Immature natural killer cell (primary cell): Measurements from ENCODE around the gene TRRAP. TPM values are rescaled to one million over a fixed set of nuclear protein-coding genes. Genes with fewer than 3 reads are reported as not detected.

Experiments
- DNase-seq, 3 donors: peaks; one replicate each; pipeline ENCODE4 v3.0.0; 2022; ENCODE audit warnings: mixed read lengths in 1 of 3
- H3K27ac Mint-ChIP-seq, 6 donors: one replicate each; pipeline ENCODE4 v1.8.0; 2020; ENCODE audit warnings: mixed read lengths in 6 of 6, mild to moderate bottlenecking in 5 of 6, inconsistent platforms in 4 of 6, moderate library complexity in 3 of 6
- H3K27me3 Mint-ChIP-seq, 3 donors: one replicate each; pipeline ENCODE4 v1.8.0; 2020 to 2021; ENCODE audit warnings: low read depth in 3 of 3, mild to moderate bottlenecking in 3 of 3, mixed read lengths in 3 of 3, moderate library complexity in 3 of 3, inconsistent platforms in 1 of 3
- H3K36me3 Mint-ChIP-seq, 3 donors: one replicate each; pipeline ENCODE4 v1.8.0; 2020; ENCODE audit warnings: mixed read lengths in 3 of 3, inconsistent platforms in 2 of 3, mild to moderate bottlenecking in 2 of 3
- H3K4me1 Mint-ChIP-seq, 2 donors: one replicate each; pipeline ENCODE4 v1.8.0; 2020; ENCODE audit warnings: inconsistent platforms in 2 of 2, mild to moderate bottlenecking in 2 of 2, mixed read lengths in 2 of 2, moderate library complexity in 1 of 2
- H3K4me3 Mint-ChIP-seq, 5 donors: one replicate each; pipeline ENCODE4 v1.8.0; 2020; ENCODE audit warnings: mild to moderate bottlenecking in 5 of 5, mixed read lengths in 5 of 5, inconsistent platforms in 3 of 5, moderate library complexity in 3 of 5
- H3K9me3 Mint-ChIP-seq, 6 donors: one replicate each; pipeline ENCODE4 v1.8.0; 2020; ENCODE audit warnings: mild to moderate bottlenecking in 6 of 6, mixed read lengths in 6 of 6, inconsistent platforms in 4 of 6, moderate library complexity in 3 of 6
- polyA plus RNA-seq, 3 donors: library from polyadenylated mRNA; unstranded; fragments of 300-500 nt; fragmentation: Illumina TruSeq; gene quantifications; one replicate each; pipeline ENCODE4 v1.2.3, GENCODE V29; 2021

TRRAP gene
- polyA plus RNA-seq, 3 donors from 2014 or later: 1.6 to 6.0 (median 1.8) TPM

DNA sequence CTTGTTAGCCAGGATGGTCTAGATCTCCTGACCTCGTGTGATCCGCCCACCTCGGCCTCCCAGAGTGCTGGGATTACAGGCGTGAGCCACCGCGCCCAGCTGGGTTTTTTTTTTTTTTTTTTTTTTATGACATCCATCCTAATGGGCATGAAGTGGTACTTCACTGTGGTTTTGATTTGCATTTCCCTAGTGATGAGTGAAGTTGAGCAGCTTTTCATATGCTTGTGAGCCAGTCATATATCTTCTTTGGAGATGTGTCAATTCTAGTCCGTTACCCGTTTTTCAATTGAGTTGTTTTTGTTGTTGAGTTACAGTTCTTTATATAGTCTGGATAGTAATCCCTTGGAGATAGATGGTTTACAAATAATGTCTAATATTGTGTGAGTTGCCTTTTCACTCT, 137.9 kb downstream of the TRRAP start:
- H3K4me1 Mint-ChIP-seq: peaks cover 0 to 9% of the 10 kb centered on the region in 2 donors
- H3K36me3 Mint-ChIP-seq: peaks cover 37 to 57% (median 52%) of the 10 kb centered on the region in 3 donors
- peaks cover 0 to 5% (median 3%) of the 10 kb centered on the region in 3 donors for H3K27me3 Mint-ChIP-seq
- H3K4me3 Mint-ChIP-seq: no peak overlapping the region
- H3K9me3 Mint-ChIP-seq: no peaks in the 10 kb centered on the region
- H3K27ac Mint-ChIP-seq: peak overlapping the region in 1 of 6 donors; percentile 3
- DNase-seq: no peak

- Mint-ChIP-seq H3K36me3 (peaks cover 33 to 37% (median 33%) of the 10 kb centered on the region in 3 donors), H3K27ac (no peak overlapping the region), H3K4me3 (no peak overlapping the region), H3K9me3 (no peaks in the 10 kb centered on the region), H3K27me3 (peaks cover 0 to 3% (median 3%) of the 10 kb centered on the region in 3 donors), H3K4me1 (peaks cover 1 to 15% of the 10 kb centered on the region in 2 donors)
- DNase-seq: no peak
Observed at GRCh38 chr7:99019523-99020412, 141.4 kb downstream of the TRRAP start.

- Mint-ChIP-seq H3K27ac (peak overlapping the region in 1 of 6 donors; percentile 5), H3K4me3 (no peak overlapping the region), H3K4me1 (peaks cover 1 to 15% of the 10 kb centered on the region in 2 donors), H3K9me3 (no peaks in the 10 kb centered on the region), H3K36me3 (peaks cover 29 to 33% (median 29%) of the 10 kb centered on the region in 3 donors), H3K27me3 (peaks cover 0 to 3% (median under 1%) of the 10 kb centered on the region in 3 donors)
- DNase-seq: no peak
Observed at GRCh38 chr7:99020413-99020715, 142.0 kb downstream of the TRRAP start.

DNA sequence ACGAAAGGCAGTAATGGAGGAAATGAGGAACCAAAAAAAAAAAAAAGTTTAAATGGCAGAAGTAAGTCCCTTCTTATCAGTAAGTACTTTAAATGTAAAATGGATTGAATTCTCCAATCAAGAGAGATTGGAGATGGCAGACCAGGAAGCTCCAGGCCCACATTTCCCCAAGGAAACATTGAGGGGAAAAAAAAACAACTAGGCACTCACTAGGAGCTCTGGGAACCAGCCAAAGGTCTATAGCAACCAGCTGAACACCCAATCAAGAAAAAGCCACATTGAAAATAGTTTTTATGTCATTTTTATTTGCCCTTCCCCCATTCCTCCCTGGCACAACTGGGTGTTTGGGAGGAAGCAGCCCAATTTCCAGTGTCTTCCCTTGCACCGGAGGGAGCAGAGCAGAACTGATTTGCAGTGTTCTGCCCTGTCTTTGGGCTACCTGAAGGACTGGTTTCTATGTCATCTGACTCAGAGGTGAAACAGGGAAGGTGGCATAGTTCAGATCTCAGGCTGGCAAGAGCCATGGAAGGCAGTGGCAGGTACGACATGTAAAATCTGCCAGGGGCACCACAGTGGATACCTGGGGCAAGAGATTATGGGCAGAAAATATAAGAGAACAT, 143.7 kb downstream of the TRRAP start:
- Mint-ChIP-seq H3K27ac (peak overlapping the region in 1 of 6 donors; percentile 18), H3K27me3 (peaks cover 0 to 3% (median 2%) of the 10 kb centered on the region in 3 donors), H3K36me3 (peaks cover 16 to 20% (median 17%) of the 10 kb centered on the region in 3 donors), H3K4me1 (peaks cover 1 to 15% of the 10 kb centered on the region in 2 donors), H3K4me3 (no peak overlapping the region), H3K9me3 (no peaks in the 10 kb centered on the region)
- no peak for DNase-seq

DNA sequence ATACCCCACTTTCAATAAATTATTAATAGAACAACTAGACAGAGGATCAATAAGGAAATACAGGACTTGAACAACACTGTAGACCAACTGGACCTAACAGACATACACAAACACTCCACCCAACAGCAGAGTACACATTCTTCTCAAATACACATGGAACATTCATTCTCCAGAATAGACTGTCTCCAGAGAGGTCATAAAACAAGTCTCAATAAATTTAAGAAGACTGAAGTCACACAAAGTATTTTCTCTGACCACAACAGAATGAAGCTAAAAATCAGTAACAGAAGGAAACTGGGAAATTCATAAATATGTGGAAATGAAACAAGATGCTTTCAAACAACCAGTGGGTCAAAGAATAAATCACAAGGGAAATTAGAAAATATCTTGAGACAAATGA, 145.7 kb downstream of the TRRAP start:
- peaks cover 13 to 22% (median 14%) of the 10 kb centered on the region in 3 donors for H3K36me3 Mint-ChIP-seq
- H3K9me3 Mint-ChIP-seq: no peaks in the 10 kb centered on the region
- H3K27ac Mint-ChIP-seq: peak overlapping the region in 2 of 6 donors; percentile 17 to 45
- DNase-seq: no peak
- H3K4me3 Mint-ChIP-seq: no peak overlapping the region
- peaks cover 0 to 3% (median 2%) of the 10 kb centered on the region in 3 donors for H3K27me3 Mint-ChIP-seq
- H3K4me1 Mint-ChIP-seq: peaks cover 1 to 6% of the 10 kb centered on the region in 2 donors

DNA sequence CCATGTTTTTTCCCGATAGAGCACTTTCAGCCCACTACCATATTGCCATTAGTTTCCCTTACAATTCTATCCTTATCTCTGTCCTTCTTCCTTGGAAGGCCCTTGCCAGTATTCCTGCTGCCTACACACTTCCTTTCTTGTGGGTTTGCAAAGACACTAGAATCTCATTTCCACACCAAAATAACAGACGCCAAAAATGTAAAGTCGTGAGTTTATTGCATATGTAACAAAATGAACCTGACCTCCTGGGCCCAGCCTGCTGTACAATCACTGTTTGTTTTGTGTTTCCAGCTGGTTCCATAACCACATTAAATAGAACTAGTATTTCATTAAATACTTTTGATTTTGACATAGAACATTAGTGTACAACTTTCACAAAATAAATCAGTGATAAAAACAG, 148.9 kb downstream of the TRRAP start:
- peaks cover 9 to 34% (median 12%) of the 10 kb centered on the region in 3 donors for H3K36me3 Mint-ChIP-seq
- peaks cover 2 to 6% of the 10 kb centered on the region in 2 donors for H3K4me1 Mint-ChIP-seq
- DNase-seq: no peak
- peak overlapping the region in 2 of 6 donors; percentile 26 to 77 for H3K27ac Mint-ChIP-seq
- peaks cover 0 to 5% (median 0%) of the 10 kb centered on the region in 3 donors for H3K27me3 Mint-ChIP-seq
- H3K4me3 Mint-ChIP-seq: no peak overlapping the region
- H3K9me3 Mint-ChIP-seq: no peaks in the 10 kb centered on the region

- Mint-ChIP-seq H3K4me1 (peaks cover 2 to 6% of the 10 kb centered on the region in 2 donors), H3K27me3 (peaks cover 0 to 5% (median 0%) of the 10 kb centered on the region in 3 donors), H3K36me3 (peaks cover 9 to 34% (median 12%) of the 10 kb centered on the region in 3 donors), H3K9me3 (no peaks in the 10 kb centered on the region), H3K27ac (no peak overlapping the region), H3K4me3 (no peak overlapping the region)
- no peak for DNase-seq
Observed at GRCh38 chr7:99027841-99028240, 149.5 kb downstream of the TRRAP start.

DNA sequence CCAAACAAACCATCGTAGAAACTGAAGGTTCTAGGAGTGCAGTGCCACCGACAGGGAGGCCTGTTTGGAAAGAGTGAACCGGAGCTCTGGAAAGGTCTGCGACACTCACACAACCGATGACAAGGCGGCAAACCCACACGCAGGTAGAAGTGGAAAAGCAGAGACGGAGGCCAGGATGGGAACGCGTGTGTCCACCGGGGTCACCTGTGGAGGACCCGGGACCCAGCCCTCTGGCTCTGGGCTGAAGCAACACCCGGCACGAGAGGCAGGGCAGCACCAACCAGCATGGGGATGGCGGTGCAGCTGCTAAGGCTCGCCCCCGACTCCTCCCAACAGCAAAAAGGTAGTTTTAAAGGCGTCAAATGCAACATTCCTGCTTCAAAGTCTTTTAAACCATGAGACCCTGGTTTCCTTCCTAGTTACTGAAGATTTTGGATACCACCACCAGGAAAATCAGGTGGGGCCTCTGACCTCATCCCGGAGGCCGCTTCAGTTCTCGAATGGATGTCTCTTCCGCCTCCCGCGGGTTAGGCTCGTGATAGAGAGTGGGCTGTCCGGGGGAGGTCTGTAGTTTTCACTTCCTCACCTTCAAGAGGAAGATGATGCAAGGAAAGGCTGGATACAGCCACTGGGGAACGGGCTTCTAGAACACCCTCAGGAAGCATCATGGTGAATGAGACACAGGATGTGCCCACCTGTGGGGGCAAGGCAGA, 150.1 kb downstream of the TRRAP start:
- no peak overlapping the region for H3K4me3 Mint-ChIP-seq
- H3K27ac Mint-ChIP-seq: peak overlapping the region in 1 of 6 donors; percentile 0
- peaks cover 9 to 34% (median 12%) of the 10 kb centered on the region in 3 donors for H3K36me3 Mint-ChIP-seq
- H3K9me3 Mint-ChIP-seq: no peaks in the 10 kb centered on the region
- peaks cover 1 to 2% of the 10 kb centered on the region in 2 donors for H3K4me1 Mint-ChIP-seq
- H3K27me3 Mint-ChIP-seq: peaks cover 0 to 5% (median 0%) of the 10 kb centered on the region in 3 donors
- DNase-seq: no peak

GRCh38 chr7:99029466-99030435, 151.4 kb downstream of the TRRAP start:
- peaks cover 0 to 5% (median 0%) of the 10 kb centered on the region in 3 donors for H3K27me3 Mint-ChIP-seq
- peaks cover 0 to 2% of the 10 kb centered on the region in 2 donors for H3K4me1 Mint-ChIP-seq
- H3K4me3 Mint-ChIP-seq: no peak overlapping the region
- peak overlapping the region in 3 of 6 donors; percentile 32 to 71 (median 42) for H3K27ac Mint-ChIP-seq
- no peak for DNase-seq
- no peaks in the 10 kb centered on the region for H3K9me3 Mint-ChIP-seq
- H3K36me3 Mint-ChIP-seq: peaks cover 9 to 38% (median 15%) of the 10 kb centered on the region in 3 donors

DNA sequence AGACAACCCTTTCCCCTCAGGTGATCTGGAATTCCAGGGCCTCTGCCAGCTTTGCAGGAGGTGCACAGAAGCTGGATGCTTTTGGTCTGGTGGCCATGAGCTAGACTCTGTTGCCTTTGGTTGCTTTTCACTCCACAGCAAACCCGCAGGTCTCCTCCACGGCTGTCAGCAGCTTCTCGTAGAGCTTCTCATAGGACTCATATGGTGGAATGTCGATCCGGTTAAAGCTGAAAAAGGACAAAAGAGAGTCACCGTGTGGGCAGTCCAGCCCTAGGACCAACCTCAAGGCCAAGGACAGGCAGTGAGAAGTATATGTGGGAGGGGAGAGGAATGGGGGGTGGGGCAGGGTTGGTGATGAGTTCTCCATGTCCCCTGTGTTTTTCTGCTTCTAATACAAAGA, 152.1 kb downstream of the TRRAP start:
- no peak overlapping the region for H3K4me3 Mint-ChIP-seq
- no peak for DNase-seq
- peaks cover 0 to 2% of the 10 kb centered on the region in 2 donors for H3K4me1 Mint-ChIP-seq
- H3K27me3 Mint-ChIP-seq: peaks cover 0 to 4% (median 0%) of the 10 kb centered on the region in 3 donors
- H3K36me3 Mint-ChIP-seq: peaks cover 9 to 44% (median 15%) of the 10 kb centered on the region in 3 donors
- H3K27ac Mint-ChIP-seq: peak overlapping the region in 1 of 6 donors; percentile 17
- no peaks in the 10 kb centered on the region for H3K9me3 Mint-ChIP-seq

GRCh38 chr7:99030951-99031350, 152.6 kb downstream of the TRRAP start:
- Mint-ChIP-seq H3K27me3 (peaks cover 0 to 3% (median 0%) of the 10 kb centered on the region in 3 donors), H3K27ac (peak overlapping the region in 1 of 6 donors; percentile 4), H3K4me1 (peaks cover 0 to 2% of the 10 kb centered on the region in 2 donors), H3K4me3 (no peak overlapping the region), H3K9me3 (no peaks in the 10 kb centered on the region), H3K36me3 (peaks cover 9 to 48% (median 18%) of the 10 kb centered on the region in 3 donors)
- DNase-seq: no peak

- H3K36me3 Mint-ChIP-seq: peaks cover 10 to 52% (median 20%) of the 10 kb centered on the region in 3 donors
- no peak overlapping the region for H3K27ac Mint-ChIP-seq
- H3K9me3 Mint-ChIP-seq: no peaks in the 10 kb centered on the region
- H3K4me3 Mint-ChIP-seq: no peak overlapping the region
- DNase-seq: no peak
- H3K4me1 Mint-ChIP-seq: peaks cover 0 to 2% of the 10 kb centered on the region in 2 donors
- peaks cover 0 to 3% (median 0%) of the 10 kb centered on the region in 3 donors for H3K27me3 Mint-ChIP-seq
Observed at GRCh38 chr7:99031496-99031895, 153.2 kb downstream of the TRRAP start.
